HG03196 (cell line): ENCODE measurements around the gene OLIG1.

Experiments
- ATAC-seq: cut with Tn5 transposase; IDR thresholded peaks from one replicate; pipeline ENCODE4 v1.9.1; 2021; ENCODE audit not compliant: unreplicated experiment

The OLIG1 gene

GRCh38 chr21:33069994-33070743 is at the start of gene OLIG1:
Gene OLIG1, plus strand, starts transcription at chr21:33070141. Its CDS starts 106 bp downstream, at chr21:33070247.
- no peak for ATAC-seq

DNA sequence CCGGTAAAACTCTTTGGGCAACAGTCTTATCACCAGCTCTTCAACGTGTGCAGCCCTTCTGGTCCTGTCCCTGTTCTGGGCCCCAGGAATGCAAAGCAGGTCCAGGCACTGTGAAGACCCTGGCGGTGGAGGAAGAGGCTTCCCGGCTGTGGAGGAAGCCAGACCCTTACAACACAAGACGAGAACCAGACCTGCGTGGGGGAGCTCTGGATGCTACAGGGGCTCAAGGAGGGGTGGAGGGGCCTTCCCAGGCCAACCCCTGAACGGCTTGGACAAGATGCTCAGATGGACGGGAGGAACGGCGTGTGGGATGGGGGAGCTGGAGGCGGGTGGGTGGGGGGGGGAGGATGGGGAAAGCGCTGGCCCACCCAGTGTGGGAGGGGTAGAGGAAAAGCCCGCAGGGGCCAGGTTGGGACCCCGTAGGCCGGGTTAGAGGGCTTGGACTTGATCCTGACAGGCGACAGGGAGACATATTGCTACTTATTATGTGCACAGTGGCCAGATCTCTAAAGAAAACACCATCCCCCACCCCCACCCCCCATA is 49.3 kb upstream of the OLIG1 start:
- ATAC-seq = no peak

- no peak for ATAC-seq
Measured at GRCh38 chr21:33021150-33021549, 48.8 kb upstream of the OLIG1 start.

DNA sequence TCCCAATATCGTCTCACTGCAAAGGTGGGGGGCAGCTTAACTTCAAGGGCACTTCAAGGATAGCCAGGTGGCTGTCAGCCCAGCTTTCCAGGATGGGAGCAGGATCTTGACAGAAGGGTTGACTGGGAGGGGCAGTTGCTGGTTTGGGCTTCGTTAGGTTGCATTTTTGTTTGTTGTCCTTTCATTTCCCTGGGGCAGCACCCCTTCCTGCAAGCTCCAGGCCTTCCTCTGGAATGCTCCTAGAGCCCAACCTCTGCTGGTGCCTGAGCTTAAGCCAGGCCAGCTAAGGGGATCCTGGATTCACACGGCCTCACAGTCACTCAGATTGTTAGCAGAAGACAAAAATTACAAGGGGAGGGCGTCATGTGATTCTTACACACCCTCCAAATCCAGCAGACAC is 48.3 kb upstream of the OLIG1 start:
- no peak for ATAC-seq

GRCh38 chr21:33022489-33022827 is 47.5 kb upstream of the OLIG1 start:
- no peak for ATAC-seq

DNA sequence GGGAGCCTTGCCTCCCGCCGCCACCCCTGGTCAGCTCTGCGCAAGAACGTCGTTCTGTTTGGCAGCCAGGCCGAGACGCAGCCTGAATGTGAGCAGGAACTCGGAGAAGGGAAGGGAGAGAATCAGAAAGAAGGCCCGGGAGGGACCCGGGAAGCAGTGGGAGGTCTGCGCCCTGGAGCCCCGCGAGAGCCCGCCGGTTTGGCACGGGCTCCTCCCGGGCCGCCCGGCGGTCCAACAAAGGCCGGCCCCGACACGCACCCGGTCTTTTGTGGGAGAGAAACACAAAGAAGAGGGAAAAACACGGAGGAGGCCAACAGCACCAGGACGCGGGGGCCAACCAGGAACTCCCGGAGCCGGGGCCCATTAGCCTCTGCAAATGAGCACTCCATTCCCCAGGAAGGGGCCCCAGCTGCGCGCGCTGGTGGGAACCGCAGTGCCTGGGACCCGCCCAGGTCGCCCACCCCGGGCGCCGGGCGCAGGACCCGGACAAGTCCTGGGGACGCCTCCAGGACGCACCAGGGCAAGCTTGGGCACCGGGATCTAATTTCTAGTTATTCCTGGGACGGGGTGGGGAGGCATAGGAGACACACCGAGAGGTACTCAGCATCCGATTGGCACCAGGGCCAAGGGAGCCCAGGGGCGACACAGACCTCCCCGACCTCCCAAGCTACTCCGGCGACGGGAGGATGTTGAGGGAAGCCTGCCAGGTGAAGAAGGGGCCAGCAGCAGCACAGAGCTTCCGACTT is 46.9 kb upstream of the OLIG1 start:
- ATAC-seq = no peak

DNA sequence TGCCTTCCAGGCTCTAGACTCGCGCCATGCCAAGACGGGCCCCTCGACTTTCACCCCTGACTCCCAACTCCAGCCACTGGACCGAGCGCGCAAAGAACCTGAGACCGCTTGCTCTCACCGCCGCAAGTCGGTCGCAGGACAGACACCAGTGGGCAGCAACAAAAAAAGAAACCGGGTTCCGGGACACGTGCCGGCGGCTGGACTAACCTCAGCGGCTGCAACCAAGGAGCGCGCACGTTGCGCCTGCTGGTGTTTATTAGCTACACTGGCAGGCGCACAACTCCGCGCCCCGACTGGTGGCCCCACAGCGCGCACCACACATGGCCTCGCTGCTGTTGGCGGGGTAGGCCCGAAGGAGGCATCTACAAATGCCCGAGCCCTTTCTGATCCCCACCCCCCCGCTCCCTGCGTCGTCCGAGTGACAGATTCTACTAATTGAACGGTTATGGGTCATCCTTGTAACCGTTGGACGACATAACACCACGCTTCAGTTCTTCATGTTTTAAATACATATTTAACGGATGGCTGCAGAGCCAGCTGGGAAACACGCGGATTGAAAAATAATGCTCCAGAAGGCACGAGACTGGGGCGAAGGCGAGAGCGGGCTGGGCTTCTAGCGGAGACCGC is 46.3 kb upstream of the OLIG1 start:
- ATAC-seq = no peak

GRCh38 chr21:33024201-33025103 is 45.5 kb upstream of the OLIG1 start:
- no peak for ATAC-seq

DNA sequence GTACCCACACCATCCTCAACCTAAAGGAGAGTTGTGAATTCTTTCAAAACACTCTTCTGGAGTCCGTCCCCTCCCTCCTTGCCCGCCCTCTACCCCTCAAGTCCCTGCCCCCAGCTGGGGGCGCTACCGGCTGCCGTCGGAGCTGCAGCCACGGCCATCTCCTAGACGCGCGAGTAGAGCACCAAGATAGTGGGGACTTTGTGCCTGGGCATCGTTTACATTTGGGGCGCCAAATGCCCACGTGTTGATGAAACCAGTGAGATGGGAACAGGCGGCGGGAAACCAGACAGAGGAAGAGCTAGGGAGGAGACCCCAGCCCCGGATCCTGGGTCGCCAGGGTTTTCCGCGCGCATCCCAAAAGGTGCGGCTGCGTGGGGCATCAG is 44.8 kb upstream of the OLIG1 start:
- ATAC-seq = no peak

- ATAC-seq = no peak
Measured at GRCh38 chr21:33025489-33026442, 44.2 kb upstream of the OLIG1 start, which contains the start of gene OLIG2. Gene OLIG2, plus strand, starts transcription at chr21:33025935. Its CDS starts 928 bp downstream, at chr21:33026863.

DNA sequence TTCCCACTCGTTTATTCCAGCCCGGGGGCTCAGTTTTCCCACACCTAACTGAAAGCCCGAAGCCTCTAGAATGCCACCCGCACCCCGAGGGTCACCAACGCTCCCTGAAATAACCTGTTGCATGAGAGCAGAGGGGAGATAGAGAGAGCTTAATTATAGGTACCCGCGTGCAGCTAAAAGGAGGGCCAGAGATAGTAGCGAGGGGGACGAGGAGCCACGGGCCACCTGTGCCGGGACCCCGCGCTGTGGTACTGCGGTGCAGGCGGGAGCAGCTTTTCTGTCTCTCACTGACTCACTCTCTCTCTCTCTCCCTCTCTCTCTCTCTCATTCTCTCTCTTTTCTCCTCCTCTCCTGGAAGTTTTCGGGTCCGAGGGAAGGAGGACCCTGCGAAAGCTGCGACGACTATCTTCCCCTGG is 43.5 kb upstream of the OLIG1 start:
- ATAC-seq = no peak

- no peak for ATAC-seq
Measured at GRCh38 chr21:33026878-33027400, 43.0 kb upstream of the OLIG1 start.

GRCh38 chr21:33027401-33028286 is 42.3 kb upstream of the OLIG1 start:
- ATAC-seq = no peak

GRCh38 chr21:33028287-33028670 is 41.7 kb upstream of the OLIG1 start:
- ATAC-seq = no peak

GRCh38 chr21:33028773-33029384 is 41.1 kb upstream of the OLIG1 start:
- ATAC-seq = no peak

DNA sequence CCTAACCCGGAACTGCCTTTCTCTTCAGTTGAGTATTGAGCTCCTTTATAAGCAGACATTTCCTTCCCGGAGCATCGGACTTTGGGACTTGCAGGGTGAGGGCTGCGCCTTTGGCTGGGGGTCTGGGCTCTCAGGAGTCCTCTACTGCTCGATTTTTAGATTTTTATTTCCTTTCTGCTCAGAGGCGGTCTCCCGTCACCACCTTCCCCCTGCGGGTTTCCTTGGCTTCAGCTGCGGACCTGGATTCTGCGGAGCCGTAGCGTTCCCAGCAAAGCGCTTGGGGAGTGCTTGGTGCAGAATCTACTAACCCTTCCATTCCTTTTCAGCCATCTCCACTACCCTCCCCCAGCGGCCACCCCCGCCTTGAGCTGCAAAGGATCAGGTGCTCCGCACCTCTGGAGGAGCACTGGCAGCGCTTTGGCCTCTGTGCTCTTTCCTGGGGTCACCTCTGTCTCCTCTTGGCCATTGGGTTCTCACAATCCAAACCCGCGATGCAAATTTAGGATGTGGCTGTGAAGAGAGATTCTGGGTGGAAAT is 40.5 kb upstream of the OLIG1 start:
- no peak for ATAC-seq

DNA sequence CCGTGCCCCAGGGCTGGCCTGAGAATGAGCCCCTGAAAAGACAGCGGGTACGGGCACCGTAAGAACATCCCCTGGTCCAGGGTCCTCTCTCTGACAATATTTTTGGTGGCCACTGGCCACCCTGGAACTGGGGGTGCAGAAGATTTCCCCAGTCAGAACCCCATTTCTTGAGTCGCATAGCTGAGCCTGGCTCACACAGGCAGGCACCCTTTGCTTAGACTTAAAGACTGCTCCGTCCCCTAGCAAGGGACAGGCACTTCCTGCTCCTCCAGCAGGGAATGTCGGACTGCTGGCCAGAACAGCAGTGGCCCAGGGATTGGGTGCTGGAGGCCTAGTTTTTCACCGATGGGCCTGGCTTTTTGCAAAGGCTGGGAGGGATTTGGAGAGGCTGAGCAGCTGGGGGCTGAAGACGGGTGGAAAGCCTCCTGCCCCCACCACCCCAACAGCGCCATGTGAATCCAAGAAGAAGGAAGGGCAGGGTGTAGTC is 39.9 kb upstream of the OLIG1 start:
- no peak for ATAC-seq

DNA sequence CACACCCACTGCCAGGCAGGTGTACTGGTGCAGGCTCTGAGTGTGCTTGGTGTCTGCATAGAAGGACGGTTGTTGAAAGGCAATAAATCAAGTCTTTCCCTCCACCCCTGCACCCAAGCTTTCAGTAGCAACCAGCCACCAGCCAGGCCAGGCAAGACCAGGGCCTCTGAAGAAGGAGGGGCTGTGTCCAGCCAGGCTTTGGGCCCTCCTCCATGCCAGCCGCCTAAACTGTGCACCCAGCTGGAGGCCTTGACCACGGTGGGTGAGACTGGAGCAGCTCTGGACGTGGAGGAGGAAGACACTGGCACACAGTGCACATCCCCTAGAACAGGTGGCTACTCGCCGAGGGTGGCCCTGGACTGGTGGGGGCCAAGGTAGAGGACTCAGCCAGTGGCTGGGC is 39.3 kb upstream of the OLIG1 start:
- no peak for ATAC-seq
